Renal cortical epithelial cell (primary cell): ENCODE measurements around the gene CCDC9B. TPM values are rescaled to one million over a fixed set of nuclear protein-coding genes. Genes with fewer than 3 reads are reported as not detected.
A peak's percentile ranks its signal among the peaks of the same experiment; 100 is the strongest.

Source experiments
- DNase-seq: peaks from one replicate; pipeline ENCODE4 v3.0.0-alpha.2; 2011; ENCODE audit warnings: low read depth
- total RNA-seq: library from RNA; depleted of rRNA; stranded (reverse); fragments of >200 nt; gene quantifications from 2 replicates; pipeline ENCODE4 v1.2.3, GENCODE V29; 2014

The CCDC9B gene
- total RNA-seq, 1 donor from 2014 or later = 165 TPM

- no peak for DNase-seq
These were observed 25.1 kb upstream of the CCDC9B start for GRCh38 chr15:40365624-40366456.

GRCh38 chr15:40365016-40365415, 24.3 kb upstream of the CCDC9B start:
- no peak for DNase-seq

- DNase-seq = no peak
These were observed 23.5 kb upstream of the CCDC9B start for GRCh38 chr15:40364251-40364650.

GRCh38 chr15:40363611-40364010, 22.9 kb upstream of the CCDC9B start:
- no peak for DNase-seq

GRCh38 chr15:40361640-40362039, 20.9 kb upstream of the CCDC9B start:
- DNase-seq = no peak

- DNase-seq = no peak
These were observed 19.3 kb upstream of the CCDC9B start for GRCh38 chr15:40360015-40360414.

- no peak for DNase-seq
These were observed 18.0 kb upstream of the CCDC9B start for GRCh38 chr15:40358471-40359353.

GRCh38 chr15:40357723-40358470, 17.2 kb upstream of the CCDC9B start, which contains the start of gene DISP2:
TSS of gene DISP2 (plus strand) at chr15:40358219. CDS start at chr15:40358322, 103 bp downstream.
- peak; percentile 30 for DNase-seq

GRCh38 chr15:40357246-40357645, 16.5 kb upstream of the CCDC9B start:
- DNase-seq = no peak

GRCh38 chr15:40355976-40356585, 15.3 kb upstream of the CCDC9B start:
- DNase-seq = no peak

GRCh38 chr15:40354408-40355171, 13.9 kb upstream of the CCDC9B start:
- DNase-seq = no peak

- DNase-seq = no peak
These were observed 13.0 kb upstream of the CCDC9B start for GRCh38 chr15:40353697-40354096.

- DNase-seq = no peak
These were observed 11.7 kb upstream of the CCDC9B start for GRCh38 chr15:40352281-40352901.

- no peak for DNase-seq
These were observed 8.4 kb upstream of the CCDC9B start for GRCh38 chr15:40349163-40349562.

GRCh38 chr15:40348474-40348870, 7.7 kb upstream of the CCDC9B start:
- no peak for DNase-seq

GRCh38 chr15:40347559-40348473, 7.1 kb upstream of the CCDC9B start:
- no peak for DNase-seq

GRCh38 chr15:40346579-40347558, 6.1 kb upstream of the CCDC9B start:
- no peak for DNase-seq
